ENCODE data around the gene C13orf42. TPM values are rescaled to one million over a fixed set of nuclear protein-coding genes. Genes with fewer than 3 reads are reported as not detected.

C13orf42 gene
- total and polyA plus RNA-seq, 2 experiments from 2014 or later, result 9.4 to 96.5 TPM

DNA sequence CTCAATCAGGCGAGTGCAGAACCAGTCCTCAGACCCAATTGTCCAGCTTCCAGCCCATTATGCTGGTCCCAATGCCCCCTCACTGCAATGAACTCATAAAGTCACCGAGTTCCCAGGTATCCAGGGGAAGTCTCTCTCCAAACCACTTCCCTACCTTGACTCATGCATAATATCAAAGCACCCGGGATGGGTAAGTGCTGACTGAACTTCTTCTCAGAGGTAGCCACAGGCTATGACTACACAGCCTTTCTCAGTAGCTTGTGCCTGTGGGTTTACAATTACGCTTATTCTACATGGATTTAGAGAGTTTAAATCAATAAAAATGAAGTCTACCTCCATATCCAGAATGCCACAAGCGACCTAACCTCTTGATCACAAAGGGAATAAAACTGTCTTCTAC, 1.7 kb upstream of the C13orf42 start:
- Histone ChIP-seq H3K9me2 (ENCODE audit: insufficient read depth) (no peaks in the 10 kb centered on the region), H4K20me1 (replicated peaks; ENCODE audit: insufficient read depth) (no peaks in the 10 kb centered on the region), H3K4me1 (ENCODE audit: insufficient read depth) (no peaks in the 10 kb centered on the region), H3K4me3 (no peak overlapping the region), H2AFZ (no peak overlapping the region), H3K27ac (ENCODE audit: low read depth) (no peak overlapping the region), H3K27me3 (ENCODE audit: insufficient read depth) (no peaks in the 10 kb centered on the region), H3F3A (replicated peaks; ENCODE audit: low read depth) (no peaks in the 10 kb centered on the region), H3K79me2 (replicated peaks; ENCODE audit: insufficient read depth) (no peaks in the 10 kb centered on the region), H3K4me2 (no peak overlapping the region), H3K36me3 (ENCODE audit: insufficient read depth) (no peaks in the 10 kb centered on the region)
- Mint-ChIP-seq H3K9me3 (0 out of 3 replicates have a peak, but pooled peaks cover 2% of the 10 kb centered on the region), H3K27ac (no peak overlapping the region), H3K4me3 (no peak overlapping the region), H3K27me3 (ENCODE audit: insufficient read depth, low read depth, poor library complexity) (peaks cover 7% of the 10 kb centered on the region), H3K4me1 (no peaks in the 10 kb centered on the region), H3K36me3 (ENCODE audit: low read depth) (peaks cover 7% of the 10 kb centered on the region)
- DNase-seq (ENCODE audit: low spot score), result no peak
- ATAC-seq, result no peak
- TF ChIP-seq, protein P1, sequence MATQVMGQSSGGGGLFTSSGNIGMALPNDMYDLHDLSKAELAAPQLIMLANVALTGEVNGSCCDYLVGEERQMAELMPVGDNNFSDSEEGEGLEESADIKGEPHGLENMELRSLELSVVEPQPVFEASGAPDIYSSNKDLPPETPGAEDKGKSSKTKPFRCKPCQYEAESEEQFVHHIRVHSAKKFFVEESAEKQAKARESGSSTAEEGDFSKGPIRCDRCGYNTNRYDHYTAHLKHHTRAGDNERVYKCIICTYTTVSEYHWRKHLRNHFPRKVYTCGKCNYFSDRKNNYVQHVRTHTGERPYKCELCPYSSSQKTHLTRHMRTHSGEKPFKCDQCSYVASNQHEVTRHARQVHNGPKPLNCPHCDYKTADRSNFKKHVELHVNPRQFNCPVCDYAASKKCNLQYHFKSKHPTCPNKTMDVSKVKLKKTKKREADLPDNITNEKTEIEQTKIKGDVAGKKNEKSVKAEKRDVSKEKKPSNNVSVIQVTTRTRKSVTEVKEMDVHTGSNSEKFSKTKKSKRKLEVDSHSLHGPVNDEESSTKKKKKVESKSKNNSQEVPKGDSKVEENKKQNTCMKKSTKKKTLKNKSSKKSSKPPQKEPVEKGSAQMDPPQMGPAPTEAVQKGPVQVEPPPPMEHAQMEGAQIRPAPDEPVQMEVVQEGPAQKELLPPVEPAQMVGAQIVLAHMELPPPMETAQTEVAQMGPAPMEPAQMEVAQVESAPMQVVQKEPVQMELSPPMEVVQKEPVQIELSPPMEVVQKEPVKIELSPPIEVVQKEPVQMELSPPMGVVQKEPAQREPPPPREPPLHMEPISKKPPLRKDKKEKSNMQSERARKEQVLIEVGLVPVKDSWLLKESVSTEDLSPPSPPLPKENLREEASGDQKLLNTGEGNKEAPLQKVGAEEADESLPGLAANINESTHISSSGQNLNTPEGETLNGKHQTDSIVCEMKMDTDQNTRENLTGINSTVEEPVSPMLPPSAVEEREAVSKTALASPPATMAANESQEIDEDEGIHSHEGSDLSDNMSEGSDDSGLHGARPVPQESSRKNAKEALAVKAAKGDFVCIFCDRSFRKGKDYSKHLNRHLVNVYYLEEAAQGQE (IDR thresholded peaks at IDR 0.05; ENCODE audit: unreplicated experiment), result no peak
- TF ChIP-seq NANOG (IDR thresholded peaks at IDR 0.05; ENCODE audit: borderline replicate concordance), result no peak
- TF ChIP-seq, protein P2, sequence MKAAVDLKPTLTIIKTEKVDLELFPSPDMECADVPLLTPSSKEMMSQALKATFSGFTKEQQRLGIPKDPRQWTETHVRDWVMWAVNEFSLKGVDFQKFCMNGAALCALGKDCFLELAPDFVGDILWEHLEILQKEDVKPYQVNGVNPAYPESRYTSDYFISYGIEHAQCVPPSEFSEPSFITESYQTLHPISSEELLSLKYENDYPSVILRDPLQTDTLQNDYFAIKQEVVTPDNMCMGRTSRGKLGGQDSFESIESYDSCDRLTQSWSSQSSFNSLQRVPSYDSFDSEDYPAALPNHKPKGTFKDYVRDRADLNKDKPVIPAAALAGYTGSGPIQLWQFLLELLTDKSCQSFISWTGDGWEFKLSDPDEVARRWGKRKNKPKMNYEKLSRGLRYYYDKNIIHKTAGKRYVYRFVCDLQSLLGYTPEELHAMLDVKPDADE (IDR thresholded peaks at IDR 0.05), result no peak
- TF ChIP-seq EZH2phosphoT487 (IDR thresholded peaks at IDR 0.05; ENCODE audit: unreplicated experiment), result no peak
- TF ChIP-seq ZNF114 (CRISPR knock-in tag; IDR thresholded peaks at IDR 0.05), result no peak
- no peak for TF ChIP-seq STAT1 (IDR thresholded peaks at IDR 0.05; ENCODE audit: unreplicated experiment)
- no peak for TF ChIP-seq POLR2AphosphoS5 (IDR thresholded peaks at IDR 0.05; ENCODE audit: low read depth)
- no peak for TF ChIP-seq ZNF331 (CRISPR knock-in tag; IDR thresholded peaks at IDR 0.05; ENCODE audit: low read depth)
- TF ChIP-seq JUNB (IDR thresholded peaks at IDR 0.05; ENCODE audit: unreplicated experiment), result no peak
- no peak for TF ChIP-seq CREB1 (CRISPR knock-in tag; IDR thresholded peaks at IDR 0.05; ENCODE audit: low read depth)

DNA sequence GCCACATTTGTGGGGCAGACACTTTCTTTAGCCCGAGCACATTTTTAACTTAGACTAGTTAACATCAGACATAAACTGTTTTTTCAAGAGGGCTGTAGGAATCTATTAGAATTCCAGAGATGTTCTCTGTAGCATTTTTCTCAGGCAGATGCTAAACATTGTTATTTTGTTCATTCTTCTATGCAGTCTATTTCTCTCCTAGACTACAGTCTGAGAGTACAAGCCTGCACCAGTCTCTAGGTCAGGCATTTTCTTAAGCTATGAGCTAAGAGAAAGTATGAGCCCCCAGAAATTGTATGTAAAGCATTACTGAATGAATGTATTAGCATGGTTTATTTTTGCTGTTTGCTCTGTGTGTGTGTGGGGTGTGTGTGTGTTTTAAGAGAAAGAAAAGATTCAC, 923 bp upstream of the C13orf42 start:
- Histone ChIP-seq H2AFZ (no peak overlapping the region), H3K79me2 (replicated peaks; ENCODE audit: insufficient read depth) (no peaks in the 10 kb centered on the region), H3K27ac (ENCODE audit: low read depth) (no peak overlapping the region), H4K20me1 (replicated peaks; ENCODE audit: insufficient read depth) (no peaks in the 10 kb centered on the region), H3K4me1 (ENCODE audit: insufficient read depth) (no peaks in the 10 kb centered on the region), H3K9me2 (ENCODE audit: insufficient read depth) (no peaks in the 10 kb centered on the region), H3K27me3 (ENCODE audit: insufficient read depth) (no peaks in the 10 kb centered on the region), H3F3A (replicated peaks; ENCODE audit: low read depth) (no peaks in the 10 kb centered on the region), H3K4me2 (no peak overlapping the region), H3K4me3 (no peak overlapping the region), H3K36me3 (ENCODE audit: insufficient read depth) (no peaks in the 10 kb centered on the region)
- DNase-seq (ENCODE audit: low spot score) (no peak), ATAC-seq (no peak)
- Mint-ChIP-seq H3K4me3 (no peak overlapping the region), H3K27me3 (ENCODE audit: insufficient read depth, low read depth, poor library complexity) (peaks cover 7% of the 10 kb centered on the region), H3K9me3 (no peaks in the 10 kb centered on the region), H3K27ac (no peak overlapping the region), H3K36me3 (ENCODE audit: low read depth) (peaks cover 2% of the 10 kb centered on the region; the same call in 2 of the 3 replicates), H3K4me1 (no peaks in the 10 kb centered on the region)
- no peak for TF ChIP-seq NANOG (IDR thresholded peaks at IDR 0.05; ENCODE audit: borderline replicate concordance)
- TF ChIP-seq, protein P3, sequence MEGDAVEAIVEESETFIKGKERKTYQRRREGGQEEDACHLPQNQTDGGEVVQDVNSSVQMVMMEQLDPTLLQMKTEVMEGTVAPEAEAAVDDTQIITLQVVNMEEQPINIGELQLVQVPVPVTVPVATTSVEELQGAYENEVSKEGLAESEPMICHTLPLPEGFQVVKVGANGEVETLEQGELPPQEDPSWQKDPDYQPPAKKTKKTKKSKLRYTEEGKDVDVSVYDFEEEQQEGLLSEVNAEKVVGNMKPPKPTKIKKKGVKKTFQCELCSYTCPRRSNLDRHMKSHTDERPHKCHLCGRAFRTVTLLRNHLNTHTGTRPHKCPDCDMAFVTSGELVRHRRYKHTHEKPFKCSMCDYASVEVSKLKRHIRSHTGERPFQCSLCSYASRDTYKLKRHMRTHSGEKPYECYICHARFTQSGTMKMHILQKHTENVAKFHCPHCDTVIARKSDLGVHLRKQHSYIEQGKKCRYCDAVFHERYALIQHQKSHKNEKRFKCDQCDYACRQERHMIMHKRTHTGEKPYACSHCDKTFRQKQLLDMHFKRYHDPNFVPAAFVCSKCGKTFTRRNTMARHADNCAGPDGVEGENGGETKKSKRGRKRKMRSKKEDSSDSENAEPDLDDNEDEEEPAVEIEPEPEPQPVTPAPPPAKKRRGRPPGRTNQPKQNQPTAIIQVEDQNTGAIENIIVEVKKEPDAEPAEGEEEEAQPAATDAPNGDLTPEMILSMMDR (conservative IDR thresholded peaks at IDR 0.05; ENCODE audit: low read depth in 2 of 2), result no peak
- no peak for TF ChIP-seq EZH2phosphoT487 (IDR thresholded peaks at IDR 0.05; ENCODE audit: unreplicated experiment)
- no peak for TF ChIP-seq POLR2AphosphoS5 (IDR thresholded peaks at IDR 0.05; ENCODE audit: low read depth)
- TF ChIP-seq JUNB (IDR thresholded peaks at IDR 0.05; ENCODE audit: unreplicated experiment), result no peak
- no peak for TF ChIP-seq EZH2 (IDR thresholded peaks at IDR 0.05; ENCODE audit: low read depth, unreplicated experiment)
- no peak for TF ChIP-seq STAT1 (IDR thresholded peaks at IDR 0.05; ENCODE audit: unreplicated experiment)
- no peak for TF ChIP-seq ZNF331 (CRISPR knock-in tag; IDR thresholded peaks at IDR 0.05; ENCODE audit: low read depth)
- TF ChIP-seq, protein P1 (IDR thresholded peaks at IDR 0.05; ENCODE audit: unreplicated experiment), result no peak
- TF ChIP-seq, protein P2 (IDR thresholded peaks at IDR 0.05), result no peak
- TF ChIP-seq CREB1 (CRISPR knock-in tag; IDR thresholded peaks at IDR 0.05; ENCODE audit: low read depth), result no peak
- TF ChIP-seq ZNF114 (CRISPR knock-in tag; IDR thresholded peaks at IDR 0.05), result no peak

All from GM23338 (cell line).